WTC11 (cell line): ENCODE measurements around the gene RAI14. TPM values are rescaled to one million over a fixed set of nuclear protein-coding genes. Genes with fewer than 3 reads are reported as not detected.
A peak's percentile ranks its signal among the peaks of the same experiment; 100 is the strongest.

ENCODE experiments used
- ATAC-seq: fragments of 200-7000 bp; cut with Tn5 transposase; 2 replicates; pipeline ENCODE4 v1.10.0; 2021; ENCODE audit warnings: mild to moderate bottlenecking, moderate library complexity
- CTCF ChIA-PET: fragments of 300-600 bp; sonication (Branson Sonifier 250); formaldehyde crosslinking; loops from one replicate; lab custom pipeline; 2021; ENCODE audit warnings: antibody characterized with exemption; lab: Charles Lee
- POLR2A ChIA-PET: fragments of 350-600 bp; sonication (Branson Sonifier 250); formaldehyde crosslinking; loops from one replicate; lab custom pipeline; 2021; ENCODE audit warnings: antibody characterized with exemption; lab: Charles Lee
- DNase-seq: peaks from one replicate; pipeline ENCODE4 v3.0.0; 2021; ENCODE audit warnings: low spot score
- H3K27ac Mint-ChIP-seq: 2 replicates; pipeline ENCODE4 v1.8.0; 2021; ENCODE audit warnings: mixed read lengths
- H3K27me3 Mint-ChIP-seq: 2 replicates; pipeline ENCODE4 v1.8.0; 2021; ENCODE audit warnings: low read depth, mild to moderate bottlenecking, moderate library complexity, mixed read lengths
- H3K36me3 Mint-ChIP-seq: 2 replicates; pipeline ENCODE4 v1.8.0; 2021; ENCODE audit warnings: mixed read lengths
- H3K4me1 Mint-ChIP-seq: 2 replicates; pipeline ENCODE4 v1.8.0; 2022; ENCODE audit warnings: mixed read lengths
- H3K4me3 Mint-ChIP-seq: 2 replicates; pipeline ENCODE4 v1.8.0; 2021; ENCODE audit warnings: mild to moderate bottlenecking, moderate library complexity, mixed read lengths
- H3K9me3 Mint-ChIP-seq: 2 replicates; pipeline ENCODE4 v1.8.0; 2021; ENCODE audit warnings: mixed read lengths
- CREB1 ChIP-seq: sonication (generic); formaldehyde crosslinking; IDR thresholded peaks from 2 replicates; pipeline ENCODE4 v1.8.0; 2023; ENCODE audit warnings: mild to moderate bottlenecking, missing genetic modification reagents
- CREM ChIP-seq: sonication (generic); formaldehyde crosslinking; IDR thresholded peaks from 2 replicates; pipeline ENCODE4 v1.8.1; 2022; ENCODE audit warnings: mild to moderate bottlenecking, missing genetic modification reagents, moderate library complexity
- HMGA2 ChIP-seq: fragments of 250-450 bp; sonication (Bioruptor Pico); IDR thresholded peaks from 2 replicates; pipeline ENCODE4 v1.4.0; 2021; ENCODE audit warnings: mild to moderate bottlenecking, moderate library complexity
- IRF2 ChIP-seq: sonication (generic); formaldehyde crosslinking; IDR thresholded peaks from 2 replicates; pipeline ENCODE4 v1.8.0; 2022; ENCODE audit warnings: low read depth, missing genetic modification reagents, borderline replicate concordance
- JUN ChIP-seq: sonication (generic); formaldehyde crosslinking; IDR thresholded peaks from 2 replicates; pipeline ENCODE4 v1.8.0; 2023; ENCODE audit warnings: mild to moderate bottlenecking, missing genetic modification reagents
- OVOL2 ChIP-seq: fragments of 250-450 bp; sonication (Bioruptor Pico); IDR thresholded peaks from 2 replicates; pipeline ENCODE4 v1.9.0; 2021; ENCODE audit warnings: mild to moderate bottlenecking, borderline replicate concordance
- PRRX2 ChIP-seq: fragments of 250-450 bp; sonication (Bioruptor Pico); IDR thresholded peaks from 2 replicates; pipeline ENCODE4 v1.8.0; 2021; ENCODE audit warnings: mild to moderate bottlenecking
- ZNF121 ChIP-seq: sonication (generic); formaldehyde crosslinking; IDR thresholded peaks from 2 replicates; pipeline ENCODE4 v1.8.0; 2023; ENCODE audit warnings: missing genetic modification reagents
- ZNF263 ChIP-seq: sonication (generic); formaldehyde crosslinking; IDR thresholded peaks from 2 replicates; pipeline ENCODE4 v1.8.1; 2022; ENCODE audit warnings: low read depth, mild to moderate bottlenecking, moderate library complexity, missing genetic modification reagents
- ZNF317 ChIP-seq: sonication (generic); formaldehyde crosslinking; IDR thresholded peaks from 2 replicates; pipeline ENCODE4 v1.8.1; 2023; ENCODE audit warnings: low read depth, mild to moderate bottlenecking, moderate library complexity, missing genetic modification reagents, borderline replicate concordance
- ZNF416 ChIP-seq: fragments of 250-450 bp; sonication (Bioruptor Pico); IDR thresholded peaks from 2 replicates; pipeline ENCODE4 v1.9.0; 2021; ENCODE audit warnings: mild to moderate bottlenecking, inconsistent platforms
- total RNA-seq: library from RNA; stranded (reverse); gene quantifications from 3 replicates; pipeline ENCODE4 v1.2.3, GENCODE V29; 2021
- TF ChIP-seq, protein P1 (sequence below): sonication (generic); formaldehyde crosslinking; IDR thresholded peaks from 2 replicates; pipeline ENCODE4 v1.8.1; 2022; ENCODE audit warnings: low read depth, mild to moderate bottlenecking, moderate library complexity, missing genetic modification reagents, borderline replicate concordance
- TF ChIP-seq, protein P2 (sequence below): fragments of 250-450 bp; sonication (Bioruptor Pico); IDR thresholded peaks from 2 replicates; pipeline ENCODE4 v1.9.0; 2021; ENCODE audit warnings: moderate library complexity, mild to moderate bottlenecking, inconsistent platforms, borderline replicate concordance
- TF ChIP-seq, protein P3 (sequence below): fragments of 250-450 bp; sonication (Bioruptor Pico); IDR thresholded peaks from 2 replicates; pipeline ENCODE4 v1.9.0; 2021; ENCODE audit warnings: mild to moderate bottlenecking
- TF ChIP-seq, protein P4 (sequence below): sonication (generic); formaldehyde crosslinking; IDR thresholded peaks from 2 replicates; pipeline ENCODE4 v1.8.1; 2022; ENCODE audit warnings: mild to moderate bottlenecking, missing genetic modification reagents, moderate library complexity, borderline replicate concordance
- TF ChIP-seq, protein P5 (sequence below): sonication (generic); formaldehyde crosslinking; IDR thresholded peaks from 2 replicates; pipeline ENCODE4 v1.8.0; 2022; ENCODE audit warnings: mild to moderate bottlenecking, missing genetic modification reagents
- TF ChIP-seq, protein P6 (sequence below): sonication (generic); formaldehyde crosslinking; IDR thresholded peaks from 2 replicates; pipeline ENCODE4 v1.8.1; 2023; ENCODE audit warnings: mild to moderate bottlenecking, missing genetic modification reagents
- TF ChIP-seq, protein P7 (sequence below): sonication (generic); formaldehyde crosslinking; IDR thresholded peaks from 2 replicates; pipeline ENCODE4 v1.8.0; 2022; ENCODE audit warnings: mild to moderate bottlenecking, missing genetic modification reagents
- TF ChIP-seq, protein P8 (sequence below): sonication (generic); formaldehyde crosslinking; conservative IDR thresholded peaks from 2 replicates; pipeline ENCODE4 v1.8.1; 2023; ENCODE audit warnings: mild to moderate bottlenecking, low read depth, missing genetic modification reagents, moderate library complexity

Gene RAI14
- total RNA-seq, 1 experiment from 2014 or later: 185 TPM

DNA sequence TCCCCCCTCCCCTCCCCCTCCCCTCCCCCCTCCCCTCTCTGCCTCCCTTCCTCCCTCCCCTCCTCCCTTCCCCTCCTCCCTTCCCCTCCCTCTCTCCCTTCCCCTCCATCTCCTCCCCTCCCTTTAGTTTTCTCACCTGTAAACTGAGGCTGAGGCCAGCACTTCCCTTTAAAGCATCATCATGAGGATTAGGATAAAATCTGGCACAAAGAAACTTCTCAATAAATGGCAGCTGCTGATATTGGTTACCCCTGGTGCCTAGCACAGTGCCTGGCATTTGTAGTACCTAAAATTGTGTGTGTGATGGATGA, 41.9 kb downstream of the RAI14 start:
- Mint-ChIP-seq H3K4me3 (no peak overlapping the region), H3K36me3 (peaks cover 5% of the 10 kb centered on the region; the same call in 1 of the 2 replicates), H3K4me1 (peaks cover 80% of the 10 kb centered on the region), H3K27ac (peak overlapping the region; percentile 75), H3K27me3 (no peaks in the 10 kb centered on the region), H3K9me3 (no peaks in the 10 kb centered on the region)
- ChIA-PET CTCF (no interaction called here), POLR2A (no interaction called here)
- DNase-seq: no peak
- ATAC-seq: no peak
- no peak for TF ChIP-seq CREM (CRISPR knock-in tag)
- TF ChIP-seq, protein P1, sequence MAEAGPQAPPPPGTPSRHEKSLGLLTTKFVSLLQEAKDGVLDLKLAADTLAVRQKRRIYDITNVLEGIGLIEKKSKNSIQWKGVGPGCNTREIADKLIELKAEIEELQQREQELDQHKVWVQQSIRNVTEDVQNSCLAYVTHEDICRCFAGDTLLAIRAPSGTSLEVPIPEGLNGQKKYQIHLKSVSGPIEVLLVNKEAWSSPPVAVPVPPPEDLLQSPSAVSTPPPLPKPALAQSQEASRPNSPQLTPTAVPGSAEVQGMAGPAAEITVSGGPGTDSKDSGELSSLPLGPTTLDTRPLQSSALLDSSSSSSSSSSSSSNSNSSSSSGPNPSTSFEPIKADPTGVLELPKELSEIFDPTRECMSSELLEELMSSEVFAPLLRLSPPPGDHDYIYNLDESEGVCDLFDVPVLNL (CRISPR knock-in tag): no peak
- TF ChIP-seq ZNF121: no peak
- no peak for TF ChIP-seq ZNF416 (CRISPR knock-in tag)

DNA sequence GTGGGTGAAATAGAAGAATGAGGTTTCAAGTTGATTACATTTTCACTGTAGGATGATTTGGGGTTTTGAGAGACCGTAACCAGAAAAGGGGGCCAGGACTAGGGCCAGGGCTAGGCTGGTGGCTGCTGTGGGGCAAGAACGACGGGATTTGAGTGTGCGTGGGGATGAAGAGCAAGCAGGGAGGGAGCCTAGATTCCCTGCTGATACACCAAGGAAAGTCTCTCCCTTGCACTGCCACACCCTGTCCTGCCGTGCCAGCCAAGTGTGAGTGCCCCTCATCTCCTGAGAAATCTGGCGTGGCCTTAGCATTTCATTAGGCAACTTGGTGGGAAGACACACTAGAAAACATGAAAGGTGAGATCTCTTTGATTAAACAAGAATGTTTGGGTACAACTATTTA, 42.6 kb downstream of the RAI14 start:
- DNase-seq: no peak
- H3K36me3 Mint-ChIP-seq: peaks cover 5% of the 10 kb centered on the region; the same call in 1 of the 2 replicates
- no peaks in the 10 kb centered on the region for H3K9me3 Mint-ChIP-seq
- H3K27me3 Mint-ChIP-seq: no peaks in the 10 kb centered on the region
- peaks cover 80% of the 10 kb centered on the region for H3K4me1 Mint-ChIP-seq
- ATAC-seq: no peak
- TF ChIP-seq ZNF263 (no peak), OVOL2 (no peak), HMGA2 (CRISPR knock-in tag) (no peak), ZNF317 (CRISPR knock-in tag) (no peak), CREB1 (no peak), IRF2 (CRISPR knock-in tag) (no peak), PRRX2 (CRISPR knock-in tag) (no peak), JUN (CRISPR knock-in tag) (no peak)
- TF ChIP-seq, protein P2, sequence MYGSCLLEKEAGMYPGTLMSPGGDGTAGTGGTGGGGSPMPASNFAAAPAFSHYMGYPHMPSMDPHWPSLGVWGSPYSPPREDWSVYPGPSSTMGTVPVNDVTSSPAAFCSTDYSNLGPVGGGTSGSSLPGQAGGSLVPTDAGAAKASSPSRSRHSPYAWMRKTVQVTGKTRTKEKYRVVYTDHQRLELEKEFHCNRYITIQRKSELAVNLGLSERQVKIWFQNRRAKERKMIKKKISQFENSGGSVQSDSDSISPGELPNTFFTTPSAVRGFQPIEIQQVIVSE (CRISPR knock-in tag): no peak
- TF ChIP-seq, protein P3, sequence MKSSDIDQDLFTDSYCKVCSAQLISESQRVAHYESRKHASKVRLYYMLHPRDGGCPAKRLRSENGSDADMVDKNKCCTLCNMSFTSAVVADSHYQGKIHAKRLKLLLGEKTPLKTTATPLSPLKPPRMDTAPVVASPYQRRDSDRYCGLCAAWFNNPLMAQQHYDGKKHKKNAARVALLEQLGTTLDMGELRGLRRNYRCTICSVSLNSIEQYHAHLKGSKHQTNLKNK (CRISPR knock-in tag): no peak
- TF ChIP-seq, protein P4, sequence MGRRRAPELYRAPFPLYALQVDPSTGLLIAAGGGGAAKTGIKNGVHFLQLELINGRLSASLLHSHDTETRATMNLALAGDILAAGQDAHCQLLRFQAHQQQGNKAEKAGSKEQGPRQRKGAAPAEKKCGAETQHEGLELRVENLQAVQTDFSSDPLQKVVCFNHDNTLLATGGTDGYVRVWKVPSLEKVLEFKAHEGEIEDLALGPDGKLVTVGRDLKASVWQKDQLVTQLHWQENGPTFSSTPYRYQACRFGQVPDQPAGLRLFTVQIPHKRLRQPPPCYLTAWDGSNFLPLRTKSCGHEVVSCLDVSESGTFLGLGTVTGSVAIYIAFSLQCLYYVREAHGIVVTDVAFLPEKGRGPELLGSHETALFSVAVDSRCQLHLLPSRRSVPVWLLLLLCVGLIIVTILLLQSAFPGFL (CRISPR knock-in tag): no peak
- TF ChIP-seq, protein P5, sequence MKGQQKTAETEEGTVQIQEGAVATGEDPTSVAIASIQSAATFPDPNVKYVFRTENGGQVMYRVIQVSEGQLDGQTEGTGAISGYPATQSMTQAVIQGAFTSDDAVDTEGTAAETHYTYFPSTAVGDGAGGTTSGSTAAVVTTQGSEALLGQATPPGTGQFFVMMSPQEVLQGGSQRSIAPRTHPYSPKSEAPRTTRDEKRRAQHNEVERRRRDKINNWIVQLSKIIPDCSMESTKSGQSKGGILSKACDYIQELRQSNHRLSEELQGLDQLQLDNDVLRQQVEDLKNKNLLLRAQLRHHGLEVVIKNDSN (CRISPR knock-in tag): no peak
- TF ChIP-seq, protein P6, sequence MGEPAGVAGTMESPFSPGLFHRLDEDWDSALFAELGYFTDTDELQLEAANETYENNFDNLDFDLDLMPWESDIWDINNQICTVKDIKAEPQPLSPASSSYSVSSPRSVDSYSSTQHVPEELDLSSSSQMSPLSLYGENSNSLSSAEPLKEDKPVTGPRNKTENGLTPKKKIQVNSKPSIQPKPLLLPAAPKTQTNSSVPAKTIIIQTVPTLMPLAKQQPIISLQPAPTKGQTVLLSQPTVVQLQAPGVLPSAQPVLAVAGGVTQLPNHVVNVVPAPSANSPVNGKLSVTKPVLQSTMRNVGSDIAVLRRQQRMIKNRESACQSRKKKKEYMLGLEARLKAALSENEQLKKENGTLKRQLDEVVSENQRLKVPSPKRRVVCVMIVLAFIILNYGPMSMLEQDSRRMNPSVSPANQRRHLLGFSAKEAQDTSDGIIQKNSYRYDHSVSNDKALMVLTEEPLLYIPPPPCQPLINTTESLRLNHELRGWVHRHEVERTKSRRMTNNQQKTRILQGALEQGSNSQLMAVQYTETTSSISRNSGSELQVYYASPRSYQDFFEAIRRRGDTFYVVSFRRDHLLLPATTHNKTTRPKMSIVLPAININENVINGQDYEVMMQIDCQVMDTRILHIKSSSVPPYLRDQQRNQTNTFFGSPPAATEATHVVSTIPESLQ: no peak
- TF ChIP-seq, protein P7, sequence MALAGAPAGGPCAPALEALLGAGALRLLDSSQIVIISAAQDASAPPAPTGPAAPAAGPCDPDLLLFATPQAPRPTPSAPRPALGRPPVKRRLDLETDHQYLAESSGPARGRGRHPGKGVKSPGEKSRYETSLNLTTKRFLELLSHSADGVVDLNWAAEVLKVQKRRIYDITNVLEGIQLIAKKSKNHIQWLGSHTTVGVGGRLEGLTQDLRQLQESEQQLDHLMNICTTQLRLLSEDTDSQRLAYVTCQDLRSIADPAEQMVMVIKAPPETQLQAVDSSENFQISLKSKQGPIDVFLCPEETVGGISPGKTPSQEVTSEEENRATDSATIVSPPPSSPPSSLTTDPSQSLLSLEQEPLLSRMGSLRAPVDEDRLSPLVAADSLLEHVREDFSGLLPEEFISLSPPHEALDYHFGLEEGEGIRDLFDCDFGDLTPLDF: no peak
- TF ChIP-seq, protein P8, sequence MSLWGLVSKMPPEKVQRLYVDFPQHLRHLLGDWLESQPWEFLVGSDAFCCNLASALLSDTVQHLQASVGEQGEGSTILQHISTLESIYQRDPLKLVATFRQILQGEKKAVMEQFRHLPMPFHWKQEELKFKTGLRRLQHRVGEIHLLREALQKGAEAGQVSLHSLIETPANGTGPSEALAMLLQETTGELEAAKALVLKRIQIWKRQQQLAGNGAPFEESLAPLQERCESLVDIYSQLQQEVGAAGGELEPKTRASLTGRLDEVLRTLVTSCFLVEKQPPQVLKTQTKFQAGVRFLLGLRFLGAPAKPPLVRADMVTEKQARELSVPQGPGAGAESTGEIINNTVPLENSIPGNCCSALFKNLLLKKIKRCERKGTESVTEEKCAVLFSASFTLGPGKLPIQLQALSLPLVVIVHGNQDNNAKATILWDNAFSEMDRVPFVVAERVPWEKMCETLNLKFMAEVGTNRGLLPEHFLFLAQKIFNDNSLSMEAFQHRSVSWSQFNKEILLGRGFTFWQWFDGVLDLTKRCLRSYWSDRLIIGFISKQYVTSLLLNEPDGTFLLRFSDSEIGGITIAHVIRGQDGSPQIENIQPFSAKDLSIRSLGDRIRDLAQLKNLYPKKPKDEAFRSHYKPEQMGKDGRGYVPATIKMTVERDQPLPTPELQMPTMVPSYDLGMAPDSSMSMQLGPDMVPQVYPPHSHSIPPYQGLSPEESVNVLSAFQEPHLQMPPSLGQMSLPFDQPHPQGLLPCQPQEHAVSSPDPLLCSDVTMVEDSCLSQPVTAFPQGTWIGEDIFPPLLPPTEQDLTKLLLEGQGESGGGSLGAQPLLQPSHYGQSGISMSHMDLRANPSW (CRISPR knock-in tag): no peak
- no peak overlapping the region for H3K4me3 Mint-ChIP-seq
- ChIA-PET CTCF (interaction anchor here (0.8 kb wide), 1 partner anchor 21 kb away, joined by 3 read pairs; no protein-coding TSS in a partner anchor), POLR2A (no interaction called here)
- H3K27ac Mint-ChIP-seq: peak overlapping the region; percentile 75
